A673 (cell line): ENCODE measurements around the gene LSM4.

Experiments used
- EZH2 ChIP-seq: fragments of 200-600 bp; sonication (generic); IDR thresholded peaks from 2 replicates; pipeline ENCODE4 v1.6.1; 2017; ENCODE audit warnings: borderline replicate concordance, low read depth, mild to moderate bottlenecking, mixed read lengths, antibody characterized with exemption, low read length; ENCODE audit not compliant: poor library complexity, severe bottlenecking
- TF ChIP-seq, protein P1 (sequence below): fragments of 300-800, 200-600 bp; sonication (generic); conservative IDR thresholded peaks from 2 replicates; pipeline ENCODE4 v1.5.1; 2017; ENCODE audit warnings: low read depth, mild to moderate bottlenecking, antibody characterized with exemption, low read length, moderate library complexity, mixed read lengths

DNA sequence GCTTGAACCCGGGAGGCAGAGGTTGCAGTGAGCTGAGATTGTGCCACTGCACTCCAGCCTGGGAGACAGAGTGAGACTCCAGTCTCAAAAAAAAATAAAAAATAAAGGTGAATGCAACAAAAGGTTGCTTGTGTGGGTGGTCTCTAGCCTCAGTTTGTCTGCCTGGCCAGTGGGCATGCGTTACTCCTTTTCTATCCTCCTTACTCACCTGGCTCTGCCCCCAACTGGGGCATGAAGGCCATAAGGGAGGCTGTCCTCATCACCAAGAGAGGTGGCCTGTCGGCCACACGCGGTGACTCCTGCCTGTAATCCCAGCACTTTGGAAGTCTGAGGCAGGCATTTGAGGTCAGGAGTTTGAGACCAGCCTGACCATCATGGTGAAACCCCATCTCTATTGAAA, 39.5 kb downstream of the LSM4 start:
- TF ChIP-seq, protein P1, sequence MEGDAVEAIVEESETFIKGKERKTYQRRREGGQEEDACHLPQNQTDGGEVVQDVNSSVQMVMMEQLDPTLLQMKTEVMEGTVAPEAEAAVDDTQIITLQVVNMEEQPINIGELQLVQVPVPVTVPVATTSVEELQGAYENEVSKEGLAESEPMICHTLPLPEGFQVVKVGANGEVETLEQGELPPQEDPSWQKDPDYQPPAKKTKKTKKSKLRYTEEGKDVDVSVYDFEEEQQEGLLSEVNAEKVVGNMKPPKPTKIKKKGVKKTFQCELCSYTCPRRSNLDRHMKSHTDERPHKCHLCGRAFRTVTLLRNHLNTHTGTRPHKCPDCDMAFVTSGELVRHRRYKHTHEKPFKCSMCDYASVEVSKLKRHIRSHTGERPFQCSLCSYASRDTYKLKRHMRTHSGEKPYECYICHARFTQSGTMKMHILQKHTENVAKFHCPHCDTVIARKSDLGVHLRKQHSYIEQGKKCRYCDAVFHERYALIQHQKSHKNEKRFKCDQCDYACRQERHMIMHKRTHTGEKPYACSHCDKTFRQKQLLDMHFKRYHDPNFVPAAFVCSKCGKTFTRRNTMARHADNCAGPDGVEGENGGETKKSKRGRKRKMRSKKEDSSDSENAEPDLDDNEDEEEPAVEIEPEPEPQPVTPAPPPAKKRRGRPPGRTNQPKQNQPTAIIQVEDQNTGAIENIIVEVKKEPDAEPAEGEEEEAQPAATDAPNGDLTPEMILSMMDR: no peak
- TF ChIP-seq EZH2: no peak
